ENCODE results near the gene XPNPEP1.

GRCh38 chr10:109855746-109856145 is 67.6 kb downstream of the XPNPEP1 start:
- TF ChIP-seq SUZ12 (IDR thresholded peaks at IDR 0.05; ENCODE audit: extremely low read depth, insufficient read depth, insufficient read length), result no peak
- TF ChIP-seq YY1 (IDR thresholded peaks at IDR 0.05; ENCODE audit: insufficient read depth, insufficient read length), result no peak
- TF ChIP-seq ZNF274 (IDR thresholded peaks at IDR 0.05; ENCODE audit: low read depth, low read length), result no peak
